GM21717 (cell line): ENCODE data around the gene PPFIA2.
A peak's percentile ranks its signal among the peaks of the same experiment; 100 is the strongest.

Experiments used
- ATAC-seq: cut with Tn5 transposase; IDR thresholded peaks from one replicate; pipeline ENCODE4 v1.9.1; 2021; ENCODE audit warnings: mild to moderate bottlenecking, moderate library complexity; ENCODE audit not compliant: unreplicated experiment

PPFIA2 gene

GRCh38 chr12:81365284-81365683 is 393.9 kb downstream of the PPFIA2 start:
- ATAC-seq = no peak

GRCh38 chr12:81360916-81361315 is 398.2 kb downstream of the PPFIA2 start:
- no peak for ATAC-seq

- ATAC-seq = no peak
Measured at GRCh38 chr12:81359736-81360135, 399.4 kb downstream of the PPFIA2 start.

- ATAC-seq = no peak
Measured at GRCh38 chr12:81354327-81354932, 404.7 kb downstream of the PPFIA2 start.

- ATAC-seq = no peak
Measured at GRCh38 chr12:81350309-81350708, 408.8 kb downstream of the PPFIA2 start.

- no peak for ATAC-seq
Measured at GRCh38 chr12:81347404-81347803, 411.7 kb downstream of the PPFIA2 start.

GRCh38 chr12:81340910-81341309 is 418.2 kb downstream of the PPFIA2 start:
- ATAC-seq = no peak

- ATAC-seq = no peak
Measured at GRCh38 chr12:81339071-81339470, 420.1 kb downstream of the PPFIA2 start.

GRCh38 chr12:81337886-81338285 is 421.3 kb downstream of the PPFIA2 start:
- no peak for ATAC-seq

- ATAC-seq = no peak
Measured at GRCh38 chr12:81333812-81334211, 425.3 kb downstream of the PPFIA2 start.

GRCh38 chr12:81332054-81332453 is 427.1 kb downstream of the PPFIA2 start:
- ATAC-seq = no peak

- no peak for ATAC-seq
Measured at GRCh38 chr12:81330480-81330879, 428.7 kb downstream of the PPFIA2 start.

- peak; percentile 82 for ATAC-seq
Measured at GRCh38 chr12:81329085-81329484, 430.1 kb downstream of the PPFIA2 start.

- no peak for ATAC-seq
Measured at GRCh38 chr12:81327425-81327824, 431.7 kb downstream of the PPFIA2 start.

- ATAC-seq = no peak
Measured at GRCh38 chr12:81325086-81325485, 434.1 kb downstream of the PPFIA2 start.

- ATAC-seq = no peak
Measured at GRCh38 chr12:81314903-81315531, 444.1 kb downstream of the PPFIA2 start.

GRCh38 chr12:81303935-81304334 is 455.2 kb downstream of the PPFIA2 start:
- ATAC-seq = no peak

- ATAC-seq = no peak
Measured at GRCh38 chr12:81300454-81300853, 458.7 kb downstream of the PPFIA2 start.

- ATAC-seq = no peak
Measured at GRCh38 chr12:81297601-81298000, 461.5 kb downstream of the PPFIA2 start.

GRCh38 chr12:81296556-81297305 is 462.4 kb downstream of the PPFIA2 start:
- no peak for ATAC-seq

- no peak for ATAC-seq
Measured at GRCh38 chr12:81295251-81295650, 463.9 kb downstream of the PPFIA2 start.
